Retinal pigment epithelial cell (primary cell): Measurements from ENCODE around the gene GASK1B.

Experiments used
- DNase-seq: peaks from one replicate; pipeline ENCODE4 v3.0.0-alpha.2; 2010; ENCODE audit warnings: low read depth
- H3K4me3 ChIP-seq: 2 replicates; pipeline ENCODE4 v1.5.1; 2011; ENCODE audit warnings: mild to moderate bottlenecking, low read length, control low read depth, moderate library complexity
- TF ChIP-seq, protein P1 (sequence below): conservative IDR thresholded peaks from 2 replicates; pipeline ENCODE4 v1.5.1; 2011; ENCODE audit warnings: low read depth, low read length, control low read depth, inconsistent platforms

Gene GASK1B

DNA sequence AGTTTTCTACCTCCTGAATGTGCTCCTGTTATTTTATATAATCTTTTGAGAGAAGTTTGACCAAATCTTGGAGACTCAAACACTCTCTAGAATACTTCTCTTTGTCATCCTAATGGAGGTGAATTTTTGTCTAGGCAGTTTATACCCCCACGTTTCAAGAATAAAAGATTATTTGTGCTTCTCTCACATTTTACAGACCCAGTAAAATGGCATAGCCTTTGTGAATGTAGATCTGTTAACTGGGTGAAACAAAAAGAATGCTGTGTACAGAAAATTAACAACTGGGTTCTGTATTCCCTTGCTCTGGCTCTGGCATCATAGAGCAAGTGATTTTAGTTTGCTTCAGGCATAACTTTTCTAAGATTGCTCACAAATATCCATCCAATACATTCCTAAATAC, 26.1 kb downstream of the GASK1B start:
- TF ChIP-seq, protein P1, sequence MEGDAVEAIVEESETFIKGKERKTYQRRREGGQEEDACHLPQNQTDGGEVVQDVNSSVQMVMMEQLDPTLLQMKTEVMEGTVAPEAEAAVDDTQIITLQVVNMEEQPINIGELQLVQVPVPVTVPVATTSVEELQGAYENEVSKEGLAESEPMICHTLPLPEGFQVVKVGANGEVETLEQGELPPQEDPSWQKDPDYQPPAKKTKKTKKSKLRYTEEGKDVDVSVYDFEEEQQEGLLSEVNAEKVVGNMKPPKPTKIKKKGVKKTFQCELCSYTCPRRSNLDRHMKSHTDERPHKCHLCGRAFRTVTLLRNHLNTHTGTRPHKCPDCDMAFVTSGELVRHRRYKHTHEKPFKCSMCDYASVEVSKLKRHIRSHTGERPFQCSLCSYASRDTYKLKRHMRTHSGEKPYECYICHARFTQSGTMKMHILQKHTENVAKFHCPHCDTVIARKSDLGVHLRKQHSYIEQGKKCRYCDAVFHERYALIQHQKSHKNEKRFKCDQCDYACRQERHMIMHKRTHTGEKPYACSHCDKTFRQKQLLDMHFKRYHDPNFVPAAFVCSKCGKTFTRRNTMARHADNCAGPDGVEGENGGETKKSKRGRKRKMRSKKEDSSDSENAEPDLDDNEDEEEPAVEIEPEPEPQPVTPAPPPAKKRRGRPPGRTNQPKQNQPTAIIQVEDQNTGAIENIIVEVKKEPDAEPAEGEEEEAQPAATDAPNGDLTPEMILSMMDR = no peak
- no peak overlapping the region for H3K4me3 ChIP-seq
- DNase-seq = no peak

DNA sequence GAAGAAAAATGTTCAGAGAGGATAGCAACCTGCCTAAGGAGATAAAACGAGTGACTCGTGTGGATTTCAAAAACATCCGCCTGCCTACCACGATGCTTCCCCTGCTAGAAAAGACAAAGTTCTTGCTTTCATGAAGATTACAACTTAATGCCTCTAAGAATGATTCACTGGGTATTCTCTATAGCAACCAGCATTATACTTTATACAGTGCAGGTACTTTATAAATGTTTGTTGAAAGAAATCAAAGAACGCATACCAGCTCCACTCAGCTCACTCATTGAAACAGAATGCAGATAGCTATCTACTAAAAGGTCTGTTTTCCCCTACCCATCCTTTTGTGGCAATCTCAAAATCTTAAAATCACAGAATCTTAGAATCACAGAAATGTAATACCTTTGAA, 33.7 kb downstream of the GASK1B start:
- TF ChIP-seq, protein P1 = no peak
- no peak overlapping the region for H3K4me3 ChIP-seq
- DNase-seq = no peak

DNA sequence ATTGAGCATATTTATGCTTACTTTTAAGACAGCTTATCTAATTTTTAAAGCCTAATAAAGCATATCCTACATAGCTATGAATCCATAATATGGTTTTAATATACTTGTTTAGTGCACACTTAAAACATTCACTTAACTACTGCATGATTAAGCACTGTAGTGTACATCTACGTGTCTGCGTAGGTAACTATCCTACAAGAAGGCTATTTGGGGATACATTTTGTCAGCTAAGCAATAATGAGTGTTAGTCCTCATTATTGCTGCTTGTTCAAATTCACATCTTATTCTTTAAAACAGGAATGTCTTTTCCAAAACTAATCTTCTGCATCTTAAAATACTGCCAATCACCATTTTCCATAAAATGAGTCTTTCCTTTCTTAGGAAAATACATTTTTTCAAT, 38.6 kb downstream of the GASK1B start:
- no peak overlapping the region for H3K4me3 ChIP-seq
- TF ChIP-seq, protein P1 = no peak
- no peak for DNase-seq

DNA sequence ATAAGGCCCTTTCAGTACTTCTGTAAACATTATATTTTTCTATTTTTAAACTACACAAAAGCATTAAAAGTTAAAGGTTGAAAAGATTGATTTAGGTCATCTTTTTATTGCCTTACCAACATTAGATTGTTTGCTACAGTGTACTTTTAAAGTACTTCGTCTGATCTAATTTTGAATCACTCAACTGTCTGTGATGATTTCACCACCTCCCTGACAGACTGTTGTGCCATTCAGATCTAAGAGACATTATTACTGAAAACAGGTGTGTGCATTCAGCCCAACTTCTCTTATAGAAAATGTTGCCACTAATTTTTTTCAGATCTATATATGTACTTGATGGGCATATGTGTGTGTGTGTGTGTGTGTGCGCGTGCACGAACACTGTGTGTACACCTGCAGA, 39.3 kb downstream of the GASK1B start:
- no peak overlapping the region for H3K4me3 ChIP-seq
- TF ChIP-seq, protein P1 = no peak
- DNase-seq = no peak

GRCh38 chr4:158131027-158131426, 41.8 kb downstream of the GASK1B start:
- DNase-seq = no peak
- H3K4me3 ChIP-seq = no peak overlapping the region

DNA sequence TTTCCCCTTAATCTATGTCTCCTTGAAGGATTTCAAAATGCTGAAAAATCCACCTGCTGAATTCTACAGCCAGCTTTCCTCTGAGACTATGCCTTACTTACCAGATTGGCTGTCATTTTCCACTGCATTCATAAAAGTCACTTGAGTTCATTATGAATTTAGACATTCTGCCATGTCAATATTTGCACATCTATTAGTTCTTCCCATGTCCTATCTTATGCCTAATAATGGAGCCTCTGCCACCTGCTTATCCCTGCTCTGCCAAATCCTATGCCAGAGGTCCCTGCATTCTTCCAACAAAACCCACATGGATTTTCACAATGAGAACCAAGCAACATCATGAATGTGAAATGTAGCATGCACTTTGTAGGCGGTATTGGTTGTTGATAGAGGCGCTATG, 42.6 kb downstream of the GASK1B start:
- H3K4me3 ChIP-seq = no peak overlapping the region
- TF ChIP-seq, protein P1 = no peak
- DNase-seq = no peak

More at GRCh38 chr4:158131027-158131426, 41.8 kb downstream of the GASK1B start:
- TF ChIP-seq, protein P1 = no peak

DNA sequence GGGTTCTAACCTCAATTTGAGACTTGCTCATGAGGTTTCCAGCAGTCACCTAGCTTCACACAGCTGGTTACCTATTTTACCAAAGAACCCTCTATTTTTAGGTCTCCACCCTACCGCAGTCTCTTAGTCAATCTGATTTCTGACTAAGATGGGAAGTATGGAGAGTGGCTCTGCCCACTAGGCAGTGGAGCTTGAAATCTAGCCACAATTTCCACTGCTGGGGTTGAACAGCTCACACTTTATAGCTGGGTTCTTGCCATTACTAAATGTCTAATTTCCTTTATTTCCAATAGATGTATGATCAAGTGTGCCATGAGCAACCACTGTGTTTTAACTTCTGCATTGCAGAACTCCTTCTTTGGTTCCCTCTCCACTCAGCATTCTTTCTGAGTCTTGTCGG, 43.1 kb downstream of the GASK1B start:
- H3K4me3 ChIP-seq = no peak overlapping the region
- DNase-seq = no peak
- TF ChIP-seq, protein P1 = no peak
